OCI-LY7 (cell line): ENCODE results near the gene TBC1D5. TPM values are rescaled to one million over a fixed set of nuclear protein-coding genes. Genes with fewer than 3 reads are reported as not detected.

Source experiments
- BruUV-seq: library from RNA; stranded (reverse); fragments of 400-500 nt; replicated peaks from 2 replicates; lab custom pipeline; 2021; lab: Mats Ljungman, UMichigan
- CTCF ChIA-PET: fragments of 300-600 bp; sonication (Branson Sonifier 250); formaldehyde crosslinking; loops from one replicate; lab custom pipeline; 2022; ENCODE audit warnings: antibody characterized with exemption; ENCODE audit not compliant: unreplicated experiment; lab: Charles Lee
- POLR2A ChIA-PET: fragments of 300-600 bp; sonication (Branson Sonifier 250); formaldehyde crosslinking; loops from one replicate; lab custom pipeline; 2022; ENCODE audit warnings: antibody characterized with exemption; lab: Charles Lee
- DNase-seq: peaks from one replicate; pipeline ENCODE4 v3.0.0-alpha.2; 2015; ENCODE audit warnings: low spot score
- H2AFZ ChIP-seq: fragments of 200-600 bp; sonication (generic), shearing (Covaris generic); 2 replicates; pipeline ENCODE4 v1.6.1; 2014; ENCODE audit warnings: mild to moderate bottlenecking, antibody characterized with exemption, low read length, moderate library complexity
- H3K27ac ChIP-seq: fragments of 200-600 bp; sonication (generic); 2 replicates; pipeline ENCODE4 v1.5.1; 2014; ENCODE audit warnings: mixed run types, low read depth, mild to moderate bottlenecking, moderate library complexity, low read length, inconsistent platforms; ENCODE audit not compliant: poor library complexity, severe bottlenecking
- H3K36me3 ChIP-seq: fragments of 200-600 bp; sonication (generic); 2 replicates; pipeline ENCODE4 v1.6.1; 2014; ENCODE audit warnings: mild to moderate bottlenecking, antibody characterized with exemption, low read length, moderate library complexity, mixed read lengths; ENCODE audit not compliant: insufficient read depth
- H3K4me1 ChIP-seq: fragments of 200-600 bp; sonication (generic); 2 replicates; pipeline ENCODE4 v1.5.1; 2014; ENCODE audit warnings: mild to moderate bottlenecking, low read length; ENCODE audit not compliant: insufficient read depth, poor library complexity, severe bottlenecking
- H3K4me2 ChIP-seq: fragments of 200-600 bp; sonication (generic); 2 replicates; pipeline ENCODE4 v1.6.1; 2014; ENCODE audit warnings: mild to moderate bottlenecking, low read length
- H3K4me3 ChIP-seq: fragments of 200-600 bp; sonication (generic); 2 replicates; pipeline ENCODE4 v1.5.1; 2014; ENCODE audit warnings: mild to moderate bottlenecking, low read depth, low read length; ENCODE audit not compliant: poor library complexity, severe bottlenecking
- H3K79me2 ChIP-seq: fragments of 200-600 bp; sonication (generic); 2 replicates; pipeline ENCODE4 v1.6.1; 2016; ENCODE audit warnings: low read depth, mild to moderate bottlenecking, low read length, moderate library complexity, mixed read lengths; ENCODE audit not compliant: insufficient read depth
- H3K9me2 ChIP-seq: fragments of 200-600 bp; sonication (generic); 2 replicates; pipeline ENCODE4 v1.6.1; 2016; ENCODE audit warnings: mild to moderate bottlenecking, low read length, mixed read lengths; ENCODE audit not compliant: insufficient read depth
- H3K9me3 ChIP-seq: fragments of 200-600 bp; sonication (generic); 2 replicates; pipeline ENCODE4 v1.6.1; 2014; ENCODE audit warnings: mild to moderate bottlenecking, mixed run types, low read length, mixed read lengths
- H4K20me1 ChIP-seq: fragments of 200-600 bp; sonication (generic); 2 replicates; pipeline ENCODE4 v1.6.1; 2014; ENCODE audit warnings: mild to moderate bottlenecking, antibody characterized with exemption, low read length, moderate library complexity, mixed read lengths; ENCODE audit not compliant: insufficient read depth
- EZH2phosphoT487 ChIP-seq: fragments of 200-600 bp; sonication (generic); IDR thresholded peaks from 2 replicates; pipeline ENCODE4 v1.6.1; 2018; ENCODE audit warnings: low read depth, borderline replicate concordance, mild to moderate bottlenecking, mixed run types, antibody characterized with exemption, low read length, moderate library complexity, mixed read lengths
- intact Hi-C: fragments of 100-400 bp; cut with micrococcal nuclease; formaldehyde crosslinking; loops from one replicate; pipeline ENCODE4 v1.10.0; 2022; ENCODE audit not compliant: unreplicated experiment
- total RNA-seq, 2 experiments: library from RNA; depleted of rRNA in 1 of 2; stranded (reverse); fragments of >200 nt in 1 of 2; shearing (Covaris generic) in 1 of 2; gene quantifications; 2 replicates each; pipeline ENCODE4 v1.2.3, GENCODE V29; 2014 to 2022
- TF ChIP-seq, protein P1 (sequence below): fragments of 200-600 bp; sonication (generic); conservative IDR thresholded peaks from 2 replicates; pipeline ENCODE4 v1.5.1; 2014; ENCODE audit warnings: mild to moderate bottlenecking, antibody characterized with exemption, low read length, moderate library complexity, mixed read lengths

TBC1D5 gene
- total RNA-seq, 2 experiments from 2014 or later, result 78.5 to 82.4 TPM

DNA sequence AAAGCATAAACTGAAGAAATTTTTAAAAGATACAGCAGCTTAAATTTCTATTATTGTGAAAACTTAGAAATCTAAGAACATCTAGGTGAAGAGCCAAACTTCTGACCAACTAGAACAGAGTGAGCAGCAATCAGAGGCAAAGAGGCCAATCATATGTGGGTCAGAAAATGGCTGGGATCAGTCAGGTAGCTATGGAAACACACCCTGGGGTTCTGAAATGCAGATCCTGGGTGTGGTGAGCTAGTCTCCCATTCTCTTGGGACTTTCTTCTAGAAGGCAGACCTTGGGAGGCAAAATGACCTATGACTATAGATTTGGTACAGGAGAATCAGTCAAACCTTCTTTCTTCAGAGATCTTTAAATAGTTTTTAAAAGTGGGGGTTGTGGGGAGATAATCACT is 385.8 kb downstream of the TBC1D5 start:
- Histone ChIP-seq H3K4me2 (no peak overlapping the region), H3K4me3 (no peak overlapping the region), H3K4me1 (no peaks in the 10 kb centered on the region), H2AFZ (no peak overlapping the region), H3K9me3 (no peaks in the 10 kb centered on the region), H3K79me2 (no peaks in the 10 kb centered on the region), H3K36me3 (no peaks in the 10 kb centered on the region), H3K9me2 (no peaks in the 10 kb centered on the region), H3K27ac (no peak overlapping the region), H4K20me1 (no peaks in the 10 kb centered on the region)
- ChIA-PET CTCF (no interaction called here), POLR2A (interaction anchor here (0.6 to 1.0 kb wide), 3 partner anchors 19 to 699 kb away, joined by 3 to 4 read pairs (median 3); no protein-coding TSS in a partner anchor)
- TF ChIP-seq EZH2phosphoT487, result no peak
- TF ChIP-seq, protein P1, sequence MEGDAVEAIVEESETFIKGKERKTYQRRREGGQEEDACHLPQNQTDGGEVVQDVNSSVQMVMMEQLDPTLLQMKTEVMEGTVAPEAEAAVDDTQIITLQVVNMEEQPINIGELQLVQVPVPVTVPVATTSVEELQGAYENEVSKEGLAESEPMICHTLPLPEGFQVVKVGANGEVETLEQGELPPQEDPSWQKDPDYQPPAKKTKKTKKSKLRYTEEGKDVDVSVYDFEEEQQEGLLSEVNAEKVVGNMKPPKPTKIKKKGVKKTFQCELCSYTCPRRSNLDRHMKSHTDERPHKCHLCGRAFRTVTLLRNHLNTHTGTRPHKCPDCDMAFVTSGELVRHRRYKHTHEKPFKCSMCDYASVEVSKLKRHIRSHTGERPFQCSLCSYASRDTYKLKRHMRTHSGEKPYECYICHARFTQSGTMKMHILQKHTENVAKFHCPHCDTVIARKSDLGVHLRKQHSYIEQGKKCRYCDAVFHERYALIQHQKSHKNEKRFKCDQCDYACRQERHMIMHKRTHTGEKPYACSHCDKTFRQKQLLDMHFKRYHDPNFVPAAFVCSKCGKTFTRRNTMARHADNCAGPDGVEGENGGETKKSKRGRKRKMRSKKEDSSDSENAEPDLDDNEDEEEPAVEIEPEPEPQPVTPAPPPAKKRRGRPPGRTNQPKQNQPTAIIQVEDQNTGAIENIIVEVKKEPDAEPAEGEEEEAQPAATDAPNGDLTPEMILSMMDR, result no peak
- BruUV-seq, result no TSS peak
- intact Hi-C loops, result no loop called here
- DNase-seq, result no peak

DNA sequence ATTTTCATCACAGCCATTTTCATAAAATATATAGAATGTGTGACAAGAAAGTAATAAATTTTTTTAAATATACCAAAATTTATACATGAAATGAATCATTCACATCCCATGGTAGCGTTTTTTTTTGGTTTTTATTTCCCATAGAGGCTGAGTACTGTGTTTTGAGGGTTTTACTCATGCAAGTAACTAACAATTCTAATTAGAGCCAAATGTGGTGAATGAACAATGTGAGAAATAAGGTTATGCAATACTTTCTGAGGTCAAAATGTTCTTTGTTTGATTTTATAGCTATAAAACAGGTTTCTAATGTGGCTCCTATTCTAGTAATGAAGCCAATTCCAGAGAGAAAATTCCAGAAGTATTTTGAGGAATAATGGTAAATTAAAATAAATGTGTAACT is 386.8 kb downstream of the TBC1D5 start:
- H3K4me1 ChIP-seq, result no peaks in the 10 kb centered on the region
- H3K36me3 ChIP-seq, result no peaks in the 10 kb centered on the region
- no peak for DNase-seq
- no peaks in the 10 kb centered on the region for H3K79me2 ChIP-seq
- H3K4me3 ChIP-seq, result no peak overlapping the region
- BruUV-seq, result no TSS peak
- intact Hi-C loops, result no loop called here
- H3K4me2 ChIP-seq, result no peak overlapping the region
- H4K20me1 ChIP-seq, result no peaks in the 10 kb centered on the region
- ChIA-PET CTCF (no interaction called here), POLR2A (no interaction called here)
- H2AFZ ChIP-seq, result no peak overlapping the region
- no peaks in the 10 kb centered on the region for H3K9me3 ChIP-seq
- H3K27ac ChIP-seq, result no peak overlapping the region
- TF ChIP-seq, protein P1, result no peak
- no peak for TF ChIP-seq EZH2phosphoT487
- no peaks in the 10 kb centered on the region; the same call in 1 of the 2 replicates for H3K9me2 ChIP-seq

DNA sequence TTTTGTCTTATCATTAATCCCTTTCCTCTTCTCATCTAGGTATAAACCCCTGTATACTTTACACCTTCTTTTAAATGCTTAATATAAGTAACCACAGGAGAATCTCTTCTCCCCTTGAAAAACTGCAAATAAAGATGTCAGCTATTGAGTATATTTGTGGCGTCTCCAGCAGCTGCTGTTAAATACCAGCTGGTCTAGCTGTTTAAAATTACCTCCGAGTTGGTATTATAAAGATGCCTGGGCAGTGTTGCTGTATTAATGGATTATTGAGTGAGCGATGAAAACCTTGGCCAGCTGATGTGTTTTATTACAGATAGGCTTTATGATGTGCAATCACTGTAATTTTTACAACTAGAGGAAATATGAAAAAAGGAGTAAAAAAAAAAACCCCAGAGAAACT is 388.1 kb downstream of the TBC1D5 start:
- intact Hi-C loops, result no loop called here
- no TSS peak for BruUV-seq
- Histone ChIP-seq H3K9me3 (no peaks in the 10 kb centered on the region), H3K27ac (no peak overlapping the region), H3K9me2 (no peaks in the 10 kb centered on the region; the same call in 1 of the 2 replicates), H3K4me3 (no peak overlapping the region), H2AFZ (no peak overlapping the region), H3K36me3 (no peaks in the 10 kb centered on the region), H3K4me1 (no peaks in the 10 kb centered on the region), H4K20me1 (no peaks in the 10 kb centered on the region), H3K4me2 (no peak overlapping the region), H3K79me2 (no peaks in the 10 kb centered on the region)
- TF ChIP-seq, protein P1, result no peak
- no peak for TF ChIP-seq EZH2phosphoT487
- no peak for DNase-seq
- POLR2A ChIA-PET, result interaction anchor here (0.7 to 1.7 kb wide), 2 partner anchors 12 to 21 kb away, joined by 3 to 5 read pairs; no protein-coding TSS in a partner anchor
- CTCF ChIA-PET, result no interaction called here
